Measurements from ENCODE around the gene NUDT14.

The NUDT14 gene

GRCh38 chr14:105124823-105125222 is 56.3 kb downstream of the NUDT14 start:
- DNase-seq: no peak

- DNase-seq: no peak
These were observed 56.9 kb downstream of the NUDT14 start for GRCh38 chr14:105123981-105124765.

GRCh38 chr14:105123064-105123665 is 57.9 kb downstream of the NUDT14 start:
- DNase-seq: no peak

Measured in NCI-H1048 (cell line).